ENCODE measurements around the gene CHERP.

DNA sequence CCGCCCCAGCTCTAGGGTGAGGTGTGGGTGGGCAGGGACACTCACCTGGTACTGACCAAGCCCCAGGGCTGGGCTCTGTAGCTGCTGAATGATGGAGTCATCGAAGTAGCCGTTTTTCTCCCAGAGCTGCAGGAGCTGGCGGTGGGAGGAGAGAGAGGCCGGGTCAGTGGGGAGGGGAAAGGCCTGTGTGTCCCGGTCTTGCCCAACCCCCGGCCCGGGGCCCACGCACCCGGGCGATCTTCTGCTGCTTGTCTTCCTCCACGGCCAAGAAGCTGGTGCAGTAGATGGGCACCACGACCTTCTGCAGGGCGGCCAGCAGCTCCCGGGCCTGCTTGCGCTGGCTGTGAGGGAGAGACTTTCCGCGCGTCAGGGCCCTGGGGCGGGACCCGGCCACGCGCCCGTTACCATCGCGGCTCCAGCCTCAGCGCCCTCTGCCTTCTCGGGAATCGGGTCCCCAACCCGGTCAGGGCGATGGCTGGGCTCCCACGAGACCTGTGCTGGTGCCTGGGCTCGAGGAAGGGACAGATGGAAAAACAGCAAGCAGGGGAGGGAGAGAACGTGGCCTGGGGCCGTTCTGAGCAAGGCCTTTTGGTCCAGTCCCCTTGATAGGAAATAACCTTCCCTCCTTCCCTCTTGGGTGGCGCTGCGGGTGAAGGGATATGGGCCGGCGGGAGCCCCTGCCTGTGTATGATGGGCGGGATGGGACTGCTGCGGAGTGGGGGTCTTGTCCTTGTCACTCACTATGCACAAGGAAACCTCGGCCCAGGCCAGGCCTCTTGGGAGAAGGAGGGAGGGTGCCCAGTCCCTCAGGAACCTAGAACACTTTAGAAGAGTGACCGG lies 11.5 kb downstream of the CHERP start:
- TF ChIP-seq, protein P1, sequence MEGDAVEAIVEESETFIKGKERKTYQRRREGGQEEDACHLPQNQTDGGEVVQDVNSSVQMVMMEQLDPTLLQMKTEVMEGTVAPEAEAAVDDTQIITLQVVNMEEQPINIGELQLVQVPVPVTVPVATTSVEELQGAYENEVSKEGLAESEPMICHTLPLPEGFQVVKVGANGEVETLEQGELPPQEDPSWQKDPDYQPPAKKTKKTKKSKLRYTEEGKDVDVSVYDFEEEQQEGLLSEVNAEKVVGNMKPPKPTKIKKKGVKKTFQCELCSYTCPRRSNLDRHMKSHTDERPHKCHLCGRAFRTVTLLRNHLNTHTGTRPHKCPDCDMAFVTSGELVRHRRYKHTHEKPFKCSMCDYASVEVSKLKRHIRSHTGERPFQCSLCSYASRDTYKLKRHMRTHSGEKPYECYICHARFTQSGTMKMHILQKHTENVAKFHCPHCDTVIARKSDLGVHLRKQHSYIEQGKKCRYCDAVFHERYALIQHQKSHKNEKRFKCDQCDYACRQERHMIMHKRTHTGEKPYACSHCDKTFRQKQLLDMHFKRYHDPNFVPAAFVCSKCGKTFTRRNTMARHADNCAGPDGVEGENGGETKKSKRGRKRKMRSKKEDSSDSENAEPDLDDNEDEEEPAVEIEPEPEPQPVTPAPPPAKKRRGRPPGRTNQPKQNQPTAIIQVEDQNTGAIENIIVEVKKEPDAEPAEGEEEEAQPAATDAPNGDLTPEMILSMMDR (conservative IDR thresholded peaks at IDR 0.05) = no peak
- TF ChIP-seq EZH2 (IDR thresholded peaks at IDR 0.05; ENCODE audit: low read depth) = no peak

Data from PC-9 (cell line).